ES-I3 (cell line): Measurements from ENCODE around the gene NPLOC4.
A peak's percentile ranks its signal among the peaks of the same experiment; 100 is the strongest.

Source experiments
- H3K36me3 ChIP-seq: 2 replicates; pipeline ENCODE4 v1.6.1; 2013; ENCODE audit warnings: mild to moderate bottlenecking, low read length, control low read depth, moderate library complexity; ENCODE audit not compliant: insufficient read depth
- H3K4me1 ChIP-seq: 2 replicates; pipeline ENCODE4 v1.6.1; 2013; ENCODE audit warnings: mild to moderate bottlenecking, control low read depth, low read length; ENCODE audit not compliant: insufficient read depth
- H3K9ac ChIP-seq: 2 replicates; pipeline ENCODE4 v1.6.1; 2013; ENCODE audit warnings: low read depth, mild to moderate bottlenecking, low read length, moderate library complexity
- H3K9me3 ChIP-seq: 2 replicates; pipeline ENCODE4 v1.6.1; 2013; ENCODE audit warnings: mild to moderate bottlenecking, low read length, moderate library complexity; ENCODE audit not compliant: control insufficient read depth, insufficient read depth

NPLOC4 gene

GRCh38 chr17:81513753-81514488, 123.0 kb downstream of the NPLOC4 start:
- Histone ChIP-seq H3K4me1 (peaks cover 21% of the 10 kb centered on the region; the same call in 1 of the 2 replicates), H3K36me3 (peaks cover 33% of the 10 kb centered on the region), H3K9me3 (peaks cover 4% of the 10 kb centered on the region; the same call in 1 of the 2 replicates), H3K9ac (peak overlapping the region; percentile 92)

DNA sequence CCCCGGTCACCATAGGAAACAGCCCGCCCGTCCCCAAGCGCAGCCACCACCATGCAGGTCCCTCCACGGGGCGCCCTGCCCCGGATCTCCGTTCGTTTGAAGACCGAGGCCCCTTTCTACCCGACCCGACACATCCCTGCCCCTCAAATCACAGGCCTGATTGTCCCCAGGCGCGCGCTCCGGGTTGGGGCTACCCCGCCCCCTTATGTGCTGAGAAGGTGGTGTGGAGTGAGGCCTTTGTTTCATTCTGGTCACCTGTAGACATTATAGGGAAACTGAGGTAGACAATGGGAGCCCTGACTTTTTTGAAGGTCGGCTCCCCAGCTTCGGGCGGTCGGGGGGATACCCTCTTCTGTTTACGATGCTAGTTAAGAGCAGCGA, 123.5 kb downstream of the NPLOC4 start:
- H3K36me3 ChIP-seq: peaks cover 33% of the 10 kb centered on the region
- peak overlapping the region; percentile 92 for H3K9ac ChIP-seq
- peaks cover 21% of the 10 kb centered on the region; the same call in 1 of the 2 replicates for H3K4me1 ChIP-seq
- peaks cover 4% of the 10 kb centered on the region; the same call in 1 of the 2 replicates for H3K9me3 ChIP-seq

- Histone ChIP-seq H3K36me3 (peaks cover 33% of the 10 kb centered on the region), H3K9ac (peak within 1 kb of the TSS; percentile 96), H3K9me3 (peaks cover 4% of the 10 kb centered on the region; the same call in 1 of the 2 replicates), H3K4me1 (peaks cover 15% of the 10 kb centered on the region; the same call in 1 of the 2 replicates)
These were observed 124.1 kb downstream of the NPLOC4 start, which contains the start of gene ACTG1 for GRCh38 chr17:81512562-81513371. ACTG1 (minus strand) TSS chr17:81512799; CDS start chr17:81512354, 445 bp downstream.

DNA sequence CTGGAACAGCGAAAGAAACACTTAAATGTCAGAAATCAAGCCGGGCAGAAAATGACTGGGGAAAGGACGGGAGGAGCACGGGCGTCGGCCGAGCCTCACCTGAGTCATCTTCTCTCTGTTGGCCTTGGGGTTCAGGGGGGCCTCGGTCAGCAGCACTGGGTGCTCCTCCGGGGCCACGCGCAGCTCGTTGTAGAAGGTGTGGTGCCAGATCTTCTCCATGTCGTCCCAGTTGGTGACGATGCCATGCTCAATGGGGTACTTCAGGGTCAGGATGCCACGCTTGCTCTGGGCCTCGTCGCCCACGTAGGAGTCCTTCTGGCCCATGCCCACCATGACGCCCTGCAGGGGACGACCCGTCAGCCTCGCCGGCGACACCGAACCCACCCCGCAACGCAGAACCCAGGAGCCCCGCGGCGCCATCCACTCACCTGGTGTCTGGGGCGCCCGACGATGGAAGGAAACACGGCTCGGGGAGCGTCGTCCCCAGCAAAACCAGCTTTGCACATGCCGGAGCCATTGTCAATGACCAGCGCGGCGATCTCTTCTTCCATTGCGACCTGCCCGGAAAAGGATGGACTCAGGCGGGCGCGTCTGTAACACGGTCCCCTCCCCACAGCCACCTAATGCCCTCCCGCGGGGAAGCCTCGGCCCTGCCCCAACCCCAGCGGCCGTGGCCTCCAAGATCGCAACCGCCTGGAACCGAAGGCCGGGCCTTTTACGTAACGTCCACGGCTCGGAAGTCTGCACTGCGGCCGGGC, 124.9 kb downstream of the NPLOC4 start:
- peaks cover 9% of the 10 kb centered on the region; the same call in 1 of the 2 replicates for H3K4me1 ChIP-seq
- peaks cover 33% of the 10 kb centered on the region for H3K36me3 ChIP-seq
- peaks cover 4% of the 10 kb centered on the region; the same call in 1 of the 2 replicates for H3K9me3 ChIP-seq
- H3K9ac ChIP-seq: peak overlapping the region; percentile 96

GRCh38 chr17:81511554-81511803, 125.4 kb downstream of the NPLOC4 start:
- peaks cover 4% of the 10 kb centered on the region; the same call in 1 of the 2 replicates for H3K9me3 ChIP-seq
- H3K36me3 ChIP-seq: peaks cover 33% of the 10 kb centered on the region
- H3K9ac ChIP-seq: peak overlapping the region; percentile 96
- H3K4me1 ChIP-seq: peaks cover 4% of the 10 kb centered on the region; the same call in 1 of the 2 replicates

DNA sequence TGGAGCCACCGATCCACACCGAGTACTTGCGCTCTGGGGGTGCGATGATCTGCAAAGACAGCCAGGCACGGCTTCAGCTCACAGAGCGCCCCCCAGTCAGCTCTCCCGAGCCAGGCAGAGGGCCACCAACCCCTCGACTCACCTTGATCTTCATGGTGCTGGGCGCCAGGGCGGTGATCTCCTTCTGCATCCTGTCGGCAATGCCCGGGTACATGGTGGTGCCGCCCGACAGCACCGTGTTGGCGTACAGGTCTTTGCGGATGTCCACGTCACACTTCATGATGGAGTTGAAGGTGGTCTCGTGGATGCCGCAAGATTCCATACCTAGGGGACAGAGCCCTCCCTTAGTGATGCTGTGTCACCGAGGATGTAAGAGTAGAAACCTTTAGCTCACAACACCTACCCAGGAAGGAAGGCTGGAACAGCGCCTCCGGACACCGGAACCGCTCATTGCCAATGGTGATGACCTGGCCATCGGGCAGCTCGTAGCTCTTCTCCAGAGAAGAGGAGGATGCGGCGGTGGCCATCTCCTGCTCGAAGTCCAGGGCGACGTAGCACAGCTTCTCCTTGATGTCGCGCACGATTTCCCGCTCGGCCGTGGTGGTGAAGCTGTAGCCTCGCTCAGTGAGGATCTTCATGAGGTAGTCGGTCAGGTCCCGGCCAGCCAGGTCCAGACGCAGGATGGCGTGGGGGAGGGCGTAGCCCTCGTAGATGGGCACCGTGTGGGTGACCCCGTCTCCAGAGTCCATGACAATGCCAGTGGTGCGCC, 125.9 kb downstream of the NPLOC4 start:
- H3K9ac ChIP-seq: peak overlapping the region; percentile 96
- no peaks in the 10 kb centered on the region for H3K4me1 ChIP-seq
- H3K9me3 ChIP-seq: peaks cover 4% of the 10 kb centered on the region; the same call in 1 of the 2 replicates
- H3K36me3 ChIP-seq: peaks cover 33% of the 10 kb centered on the region

- H3K9ac ChIP-seq: peak overlapping the region; percentile 96
- no peaks in the 10 kb centered on the region for H3K4me1 ChIP-seq
- peaks cover 33% of the 10 kb centered on the region for H3K36me3 ChIP-seq
- peaks cover 4% of the 10 kb centered on the region; the same call in 1 of the 2 replicates for H3K9me3 ChIP-seq
These were observed 126.7 kb downstream of the NPLOC4 start for GRCh38 chr17:81509972-81510784.

- Histone ChIP-seq H3K9me3 (peaks cover 4% of the 10 kb centered on the region; the same call in 1 of the 2 replicates), H3K4me1 (no peaks in the 10 kb centered on the region), H3K36me3 (peaks cover 33% of the 10 kb centered on the region), H3K9ac (peak overlapping the region; percentile 96; the same call in 1 of the 2 replicates)
These were observed 127.5 kb downstream of the NPLOC4 start for GRCh38 chr17:81509207-81509971.

DNA sequence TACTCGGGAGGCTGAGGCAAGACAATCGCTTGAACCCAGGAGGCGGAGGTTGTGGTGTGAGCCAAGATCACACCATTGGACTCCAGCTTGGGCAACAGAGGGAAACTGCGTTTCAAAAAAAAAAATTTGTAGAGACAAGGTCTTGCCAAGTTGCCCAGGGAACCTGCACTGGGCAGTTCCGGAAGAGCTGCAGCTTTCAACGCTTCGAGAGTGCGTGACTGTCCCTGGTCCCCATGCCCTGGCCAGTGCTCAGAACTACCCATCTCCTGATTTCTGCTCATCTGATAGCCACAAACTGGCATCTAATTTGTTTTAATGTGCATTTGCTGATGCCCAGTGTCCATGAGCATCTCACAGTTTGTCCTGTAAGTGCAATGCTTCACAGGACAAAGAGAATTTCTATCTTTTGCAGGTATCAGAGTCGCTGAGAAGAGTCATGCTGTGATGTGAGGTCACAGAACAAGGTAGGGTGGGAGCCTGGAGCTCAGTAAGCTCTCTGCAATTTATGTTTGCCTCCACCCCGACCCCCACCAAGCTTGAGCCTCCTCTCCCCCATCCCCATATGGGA, 128.2 kb downstream of the NPLOC4 start:
- H3K9ac ChIP-seq: no peak overlapping the region
- H3K36me3 ChIP-seq: peaks cover 33% of the 10 kb centered on the region

More for the DNA sequence above, 128.2 kb downstream of the NPLOC4 start:
- peaks cover 4% of the 10 kb centered on the region; the same call in 1 of the 2 replicates for H3K9me3 ChIP-seq
- H3K4me1 ChIP-seq: no peaks in the 10 kb centered on the region
